ENCODE results near the gene BTG4. TPM values are rescaled to one million over a fixed set of nuclear protein-coding genes. Genes with fewer than 3 reads are reported as not detected.

Gene BTG4
- total RNA-seq, 1 donor from 2014 or later = 0.50 TPM

GRCh38 chr11:111448831-111449557 is 63.2 kb downstream of the BTG4 start:
- no peak overlapping the region for H3K4me3 Mint-ChIP-seq (ENCODE audit: unreplicated experiment)
- no peak overlapping the region for H3K4me2 ChIP-seq (ENCODE audit: low read length)
- no peaks in the 10 kb centered on the region for H3K36me3 ChIP-seq (ENCODE audit: insufficient read depth, low read length)
- no peak for TF ChIP-seq EZH2 (IDR thresholded peaks at IDR 0.05; ENCODE audit: insufficient read depth, low read length)
- no peak for TF ChIP-seq CTCF (IDR thresholded peaks at IDR 0.05; ENCODE audit: insufficient read depth, low read depth, low read length)
- H3K4me1 Mint-ChIP-seq (ENCODE audit: low read depth, unreplicated experiment) = peaks cover 10% of the 10 kb centered on the region
- peaks cover 2% of the 10 kb centered on the region for H3K27me3 ChIP-seq (ENCODE audit: insufficient read depth, low read length)
- no peak for FAIRE-seq
- H3K27me3 Mint-ChIP-seq (ENCODE audit: low read depth, unreplicated experiment) = peaks cover 19% of the 10 kb centered on the region
- no peaks in the 10 kb centered on the region for H3K79me2 ChIP-seq (ENCODE audit: insufficient read depth, low read length)
- no peaks in the 10 kb centered on the region for H4K20me1 ChIP-seq (ENCODE audit: insufficient read depth, low read length)
- no peak overlapping the region for H2AFZ ChIP-seq (ENCODE audit: low read depth, low read length)
- no peak overlapping the region for H3K4me3 ChIP-seq (ENCODE audit: insufficient read depth, low read depth, low read length)
- no peaks in the 10 kb centered on the region for H3K36me3 Mint-ChIP-seq (ENCODE audit: low read depth, unreplicated experiment)
- H3K9me3 ChIP-seq (ENCODE audit: insufficient read depth, low read depth, low read length) = no peaks in the 10 kb centered on the region
- no peak overlapping the region for H3K27ac Mint-ChIP-seq (ENCODE audit: unreplicated experiment)
- DNase-seq (ENCODE audit: low read depth) = no peak
- peaks cover 6% of the 10 kb centered on the region for H3K4me1 ChIP-seq (ENCODE audit: insufficient read depth, low read length)
- H3K9me3 Mint-ChIP-seq (ENCODE audit: unreplicated experiment) = no peaks in the 10 kb centered on the region
- no peak overlapping the region for H3K27ac ChIP-seq (ENCODE audit: low read depth, low read length)
- H3K9ac ChIP-seq (ENCODE audit: low read length) = no peak overlapping the region

- no peaks in the 10 kb centered on the region for H3K9me3 Mint-ChIP-seq (ENCODE audit: unreplicated experiment)
- no peak overlapping the region for H2AFZ ChIP-seq (ENCODE audit: low read depth, low read length)
- H3K9ac ChIP-seq (ENCODE audit: low read length) = no peak overlapping the region
- H3K79me2 ChIP-seq (ENCODE audit: insufficient read depth, low read length) = no peaks in the 10 kb centered on the region
- no peaks in the 10 kb centered on the region for H3K36me3 Mint-ChIP-seq (ENCODE audit: low read depth, unreplicated experiment)
- H3K4me1 ChIP-seq (ENCODE audit: insufficient read depth, low read length) = peaks cover 6% of the 10 kb centered on the region
- no peak overlapping the region for H3K4me2 ChIP-seq (ENCODE audit: low read length)
- H3K27ac Mint-ChIP-seq (ENCODE audit: unreplicated experiment) = no peak overlapping the region
- no peak overlapping the region for H3K27ac ChIP-seq (ENCODE audit: low read depth, low read length)
- H3K36me3 ChIP-seq (ENCODE audit: insufficient read depth, low read length) = no peaks in the 10 kb centered on the region
- H3K4me3 ChIP-seq (ENCODE audit: insufficient read depth, low read depth, low read length) = no peak overlapping the region
- H3K9me3 ChIP-seq (ENCODE audit: insufficient read depth, low read depth, low read length) = no peaks in the 10 kb centered on the region
- DNase-seq (ENCODE audit: low read depth) (no peak), FAIRE-seq (no peak)
- no peaks in the 10 kb centered on the region for H4K20me1 ChIP-seq (ENCODE audit: insufficient read depth, low read length)
- H3K27me3 ChIP-seq (ENCODE audit: insufficient read depth, low read length) = peaks cover 2% of the 10 kb centered on the region
- peaks cover 10% of the 10 kb centered on the region for H3K4me1 Mint-ChIP-seq (ENCODE audit: low read depth, unreplicated experiment)
- no peak overlapping the region for H3K4me3 Mint-ChIP-seq (ENCODE audit: unreplicated experiment)
- TF ChIP-seq EZH2 (IDR thresholded peaks at IDR 0.05; ENCODE audit: insufficient read depth, low read length) (no peak), CTCF (IDR thresholded peaks at IDR 0.05; ENCODE audit: insufficient read depth, low read depth, low read length) (no peak)
- peaks cover 19% of the 10 kb centered on the region for H3K27me3 Mint-ChIP-seq (ENCODE audit: low read depth, unreplicated experiment)
Measured at GRCh38 chr11:111448414-111448813, 63.8 kb downstream of the BTG4 start.

- DNase-seq (ENCODE audit: low read depth) (no peak), FAIRE-seq (no peak)
- Histone ChIP-seq H2AFZ (ENCODE audit: low read depth, low read length) (no peak overlapping the region), H3K4me1 (ENCODE audit: insufficient read depth, low read length) (peaks cover 6% of the 10 kb centered on the region), H3K36me3 (ENCODE audit: insufficient read depth, low read length) (no peaks in the 10 kb centered on the region), H3K4me3 (ENCODE audit: insufficient read depth, low read depth, low read length) (no peak overlapping the region), H3K79me2 (ENCODE audit: insufficient read depth, low read length) (no peaks in the 10 kb centered on the region), H3K27me3 (ENCODE audit: insufficient read depth, low read length) (peaks cover 2% of the 10 kb centered on the region), H3K9me3 (ENCODE audit: insufficient read depth, low read depth, low read length) (no peaks in the 10 kb centered on the region), H3K9ac (ENCODE audit: low read length) (no peak overlapping the region), H4K20me1 (ENCODE audit: insufficient read depth, low read length) (no peaks in the 10 kb centered on the region), H3K27ac (ENCODE audit: low read depth, low read length) (no peak overlapping the region), H3K4me2 (ENCODE audit: low read length) (no peak overlapping the region)
- peaks cover 10% of the 10 kb centered on the region for H3K4me1 Mint-ChIP-seq (ENCODE audit: low read depth, unreplicated experiment)
- no peak for TF ChIP-seq EZH2 (IDR thresholded peaks at IDR 0.05; ENCODE audit: insufficient read depth, low read length)
- no peak overlapping the region for H3K27ac Mint-ChIP-seq (ENCODE audit: unreplicated experiment)
- no peaks in the 10 kb centered on the region for H3K9me3 Mint-ChIP-seq (ENCODE audit: unreplicated experiment)
- H3K36me3 Mint-ChIP-seq (ENCODE audit: low read depth, unreplicated experiment) = no peaks in the 10 kb centered on the region
- peaks cover 16% of the 10 kb centered on the region for H3K27me3 Mint-ChIP-seq (ENCODE audit: low read depth, unreplicated experiment)
- no peak overlapping the region for H3K4me3 Mint-ChIP-seq (ENCODE audit: unreplicated experiment)
Measured at GRCh38 chr11:111447931-111448330, 64.3 kb downstream of the BTG4 start.
